ENCODE measurements around the gene ST6GAL1. TPM values are rescaled to one million over a fixed set of nuclear protein-coding genes. Genes with fewer than 3 reads are reported as not detected.
A peak's percentile ranks its signal among the peaks of the same experiment; 100 is the strongest.

The ST6GAL1 gene
- total RNA-seq, 1 donor from 2014 or later: 410 TPM

GRCh38 chr3:187102073-187102634 is 171.8 kb downstream of the ST6GAL1 start:
- DNase-seq (ENCODE audit: low spot score) (no peak), ATAC-seq (no peak)

DNA sequence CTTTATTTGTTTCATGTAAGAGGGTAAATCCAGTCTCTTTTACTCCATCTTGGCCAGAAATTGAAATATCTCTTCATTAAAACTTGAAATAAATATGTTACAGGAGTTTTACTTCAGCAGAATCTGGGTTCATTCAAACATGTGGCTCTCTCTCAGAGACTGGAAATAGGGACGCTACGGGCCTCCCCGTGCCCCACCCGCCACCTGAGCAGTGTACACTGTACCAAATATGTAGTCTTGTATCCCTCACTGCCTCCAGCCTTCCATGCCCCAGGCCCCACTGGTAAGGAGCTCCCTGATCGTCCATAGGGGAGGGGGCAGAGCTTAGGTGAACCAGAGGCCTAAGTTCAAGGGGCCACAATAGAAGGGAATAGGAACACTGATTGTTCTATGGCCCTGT is 172.9 kb downstream of the ST6GAL1 start:
- ATAC-seq: no peak
- DNase-seq (ENCODE audit: low spot score): no peak

- DNase-seq (ENCODE audit: low spot score) (no peak), ATAC-seq (no peak)
These were observed 174.0 kb downstream of the ST6GAL1 start for GRCh38 chr3:187104342-187104741.

GRCh38 chr3:187104933-187105332 is 174.6 kb downstream of the ST6GAL1 start:
- ATAC-seq (no peak), DNase-seq (ENCODE audit: low spot score) (no peak)

DNA sequence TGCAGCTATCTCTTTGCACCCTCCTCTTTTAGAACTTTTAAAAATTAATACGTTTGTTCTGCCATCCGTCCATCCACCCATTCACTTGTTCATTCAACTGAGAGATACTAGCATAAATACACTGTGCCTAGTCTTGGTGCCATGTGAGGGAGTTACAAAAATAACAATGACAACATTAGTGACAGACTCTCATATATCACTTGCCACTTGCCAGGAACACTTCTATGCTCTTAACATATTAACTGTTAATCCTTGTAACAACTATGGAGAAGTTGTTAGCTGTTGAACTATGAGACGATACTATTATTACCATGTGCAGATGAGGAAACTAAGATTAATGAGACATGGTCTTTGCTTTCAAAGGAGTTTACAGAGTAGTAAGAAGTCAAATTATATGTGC is 175.4 kb downstream of the ST6GAL1 start:
- DNase-seq (ENCODE audit: low spot score): no peak
- no peak for ATAC-seq

- ATAC-seq (no peak), DNase-seq (ENCODE audit: low spot score) (no peak)
These were observed 177.7 kb downstream of the ST6GAL1 start for GRCh38 chr3:187107989-187108388.

DNA sequence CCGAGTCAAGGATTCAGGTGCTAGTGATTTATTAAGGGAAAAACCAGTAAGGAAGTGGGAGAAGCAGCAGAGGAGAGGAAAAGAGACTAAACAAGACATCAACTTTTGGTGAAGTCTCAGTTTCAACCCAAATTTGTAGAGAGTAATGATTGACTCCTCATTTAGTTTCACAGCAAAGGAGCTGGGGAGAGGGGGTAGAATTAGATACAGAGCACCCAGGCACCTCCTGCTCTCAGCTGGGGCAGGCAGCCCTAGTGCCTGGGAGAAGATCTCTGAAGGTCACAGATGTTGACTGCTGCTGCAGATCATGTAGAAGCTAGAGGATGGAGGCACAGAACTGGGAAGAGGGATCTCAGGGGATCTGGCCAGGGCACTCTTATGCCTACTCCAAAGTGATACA is 179.8 kb downstream of the ST6GAL1 start:
- DNase-seq (ENCODE audit: low spot score) (no peak), ATAC-seq (no peak)

DNA sequence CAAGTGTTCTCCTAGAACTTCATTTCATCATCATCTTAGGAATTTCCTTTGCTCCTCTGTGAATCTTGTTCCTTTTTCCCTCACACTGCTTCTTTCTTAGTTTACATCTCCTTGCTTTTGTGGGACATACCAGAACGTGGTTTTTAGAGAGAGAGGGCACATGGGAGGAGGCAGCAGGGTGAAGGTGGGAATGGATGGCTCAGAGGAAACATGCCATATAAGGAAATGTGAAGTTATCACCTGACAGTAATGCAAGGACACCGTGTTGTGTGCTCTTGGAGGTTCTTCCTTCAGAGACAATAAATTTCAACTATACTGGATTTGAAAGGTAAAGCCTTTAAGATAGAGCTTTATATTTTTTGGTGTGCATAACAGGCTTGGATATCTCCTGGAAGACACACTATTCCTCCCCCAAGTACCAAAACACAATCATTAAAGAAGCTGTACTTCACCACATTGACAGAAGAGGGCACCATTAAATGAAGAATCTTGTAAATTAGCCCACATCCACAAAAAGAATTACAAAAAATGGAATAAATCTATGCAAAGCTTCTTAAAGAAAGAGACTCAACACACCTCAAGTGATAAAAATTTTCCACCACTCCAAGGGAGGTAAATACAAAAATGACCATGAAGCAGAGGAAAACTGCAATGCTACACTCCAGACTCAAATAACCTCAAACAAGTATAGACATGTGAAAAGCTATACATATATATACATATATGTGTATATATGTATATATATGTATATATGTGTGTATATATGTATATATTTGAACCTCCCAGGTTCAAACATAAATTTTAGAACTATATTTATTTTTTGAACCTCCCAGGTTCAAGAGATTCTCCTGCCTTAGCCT is 182.8 kb downstream of the ST6GAL1 start:
- ATAC-seq (peak; percentile 75), DNase-seq (ENCODE audit: low spot score) (no peak)

GRCh38 chr3:187114511-187114910 is 184.2 kb downstream of the ST6GAL1 start:
- no peak for DNase-seq (ENCODE audit: low spot score)
- no peak for ATAC-seq

- ATAC-seq (no peak), DNase-seq (ENCODE audit: low spot score) (no peak)
These were observed 190.0 kb downstream of the ST6GAL1 start for GRCh38 chr3:187120326-187120725.

DNA sequence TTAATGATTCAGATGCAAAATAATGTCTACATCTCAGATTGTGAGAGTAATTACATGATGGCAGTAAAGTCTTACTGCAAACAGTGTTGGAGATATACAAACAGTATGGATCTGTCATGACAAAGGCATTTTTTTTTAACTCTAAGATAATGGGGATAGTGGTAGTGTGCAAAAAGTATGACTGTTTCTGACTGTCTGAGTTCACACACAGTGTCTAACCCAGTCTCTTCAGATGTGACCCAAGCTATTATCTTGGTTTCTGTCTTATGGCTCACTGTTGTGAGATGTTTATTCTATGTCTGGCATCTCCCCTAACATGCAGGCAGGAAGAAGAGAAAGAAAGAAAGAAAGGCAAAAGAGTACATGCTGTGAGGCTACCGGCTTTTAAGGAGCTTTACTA is 191.9 kb downstream of the ST6GAL1 start:
- DNase-seq (ENCODE audit: low spot score) (no peak), ATAC-seq (no peak)

DNA sequence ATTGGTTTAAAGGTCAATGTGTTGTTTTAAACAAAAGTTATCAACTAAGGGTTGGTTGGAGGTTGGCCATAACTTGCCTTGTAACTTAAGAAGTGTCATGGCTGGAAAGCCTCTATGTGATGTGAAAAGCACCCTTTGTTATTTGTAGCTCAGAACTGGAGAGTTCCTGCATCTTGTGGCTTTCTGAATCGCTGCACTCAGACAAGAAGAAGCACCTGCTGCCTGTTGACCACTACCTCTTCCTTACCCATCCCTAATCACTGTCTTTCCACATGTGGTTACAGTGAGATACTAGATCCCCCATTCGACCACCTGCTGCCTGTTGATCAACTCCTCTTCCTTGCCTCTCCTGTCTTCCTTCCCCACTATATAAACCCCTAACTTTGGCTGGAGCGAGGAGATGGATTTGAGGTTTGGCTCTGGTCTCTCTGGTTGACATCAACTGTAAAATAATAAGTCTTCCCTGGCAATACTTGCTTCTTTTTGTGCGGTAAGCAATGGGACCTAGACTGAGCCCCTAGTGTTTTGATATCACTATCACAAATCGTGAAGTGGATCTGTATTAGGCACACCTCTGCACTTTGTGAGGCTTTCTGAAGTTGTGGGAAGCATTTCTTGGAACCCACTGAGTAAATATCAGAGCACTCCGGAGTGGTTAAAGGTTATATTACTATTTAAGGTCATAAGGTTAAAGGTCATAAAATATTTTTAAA is 195.1 kb downstream of the ST6GAL1 start:
- no peak for ATAC-seq

More for the DNA sequence above, 195.1 kb downstream of the ST6GAL1 start:
- DNase-seq (ENCODE audit: low spot score): no peak

Other genes starting within 250 kb of the ST6GAL1 start
- 1,019 TPM for gene KNG1, start 213.2 kb upstream of the ST6GAL1 start, total RNA-seq
- gene EIF4A2, start 146.9 kb upstream of the ST6GAL1 start, total RNA-seq: 143 TPM
- gene RFC4, start 124.0 kb upstream of the ST6GAL1 start, total RNA-seq: 7.1 TPM
- not detected for gene ADIPOQ, start 87.8 kb upstream of the ST6GAL1 start, total RNA-seq
- 1.5 TPM for gene RPL39L, start 209.0 kb downstream of the ST6GAL1 start, total RNA-seq

Measured in left lobe of liver (tissue), 2 donors.